ENCODE measurements around the gene TBC1D22A.

Gene TBC1D22A

DNA sequence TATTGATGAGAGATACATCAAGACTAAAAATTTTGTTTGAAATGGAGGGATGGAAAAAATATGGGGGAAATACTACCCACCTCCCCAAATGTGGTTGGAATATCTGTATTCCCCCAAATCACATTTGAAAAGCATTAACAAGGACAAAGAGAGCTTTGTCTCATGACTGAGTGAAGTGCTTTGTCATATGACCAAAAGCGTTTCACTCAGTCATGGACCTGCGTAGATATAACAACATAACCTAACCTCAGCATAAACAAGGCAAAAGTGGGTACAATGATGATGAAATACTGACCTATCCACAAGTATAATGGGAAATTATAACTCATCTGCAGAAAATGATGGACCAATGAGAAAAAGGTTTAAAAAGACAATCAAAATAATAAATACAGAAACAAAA is 418.3 kb downstream of the TBC1D22A start:
- DNase-seq = no peak

- no peak for DNase-seq
Measured at GRCh38 chr22:47187176-47187957, 424.9 kb downstream of the TBC1D22A start.

GRCh38 chr22:47188261-47189055 is 426.0 kb downstream of the TBC1D22A start:
- DNase-seq = no peak

GRCh38 chr22:47189056-47189916 is 426.8 kb downstream of the TBC1D22A start:
- no peak for DNase-seq

DNA sequence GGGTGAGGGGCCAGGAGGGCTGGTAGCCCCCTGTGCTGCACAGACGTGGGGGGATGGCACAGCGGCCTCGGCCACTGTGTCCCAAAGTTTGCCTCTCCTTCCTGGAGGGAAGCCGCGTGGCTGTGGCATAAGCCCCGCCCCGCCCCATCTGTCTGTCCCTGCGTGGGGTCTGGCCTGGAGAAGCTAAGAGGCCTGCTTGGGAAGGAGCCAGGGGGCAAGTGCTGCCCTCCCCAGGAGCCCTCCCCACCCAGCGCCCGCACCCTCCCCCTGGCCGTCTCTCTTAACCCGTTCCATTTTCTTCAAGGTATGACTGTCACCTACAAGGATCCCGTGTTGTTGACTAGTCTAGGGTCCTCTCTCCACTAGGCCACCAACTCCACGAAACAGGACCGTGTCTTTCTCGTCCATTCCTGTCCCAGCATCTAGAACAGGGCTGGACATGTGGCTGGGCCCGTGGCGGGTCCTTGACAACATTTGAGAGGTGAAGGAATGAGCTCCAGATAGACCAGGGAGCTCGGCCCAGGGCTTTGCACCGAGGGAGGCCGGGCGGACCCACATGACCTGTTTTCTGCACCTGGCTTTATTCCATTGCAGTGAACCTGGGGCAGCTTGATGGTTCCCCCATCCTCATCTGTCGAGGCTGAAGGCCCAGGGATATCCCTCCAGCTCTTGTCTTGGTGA is 428.0 kb downstream of the TBC1D22A start:
- DNase-seq = no peak

DNA sequence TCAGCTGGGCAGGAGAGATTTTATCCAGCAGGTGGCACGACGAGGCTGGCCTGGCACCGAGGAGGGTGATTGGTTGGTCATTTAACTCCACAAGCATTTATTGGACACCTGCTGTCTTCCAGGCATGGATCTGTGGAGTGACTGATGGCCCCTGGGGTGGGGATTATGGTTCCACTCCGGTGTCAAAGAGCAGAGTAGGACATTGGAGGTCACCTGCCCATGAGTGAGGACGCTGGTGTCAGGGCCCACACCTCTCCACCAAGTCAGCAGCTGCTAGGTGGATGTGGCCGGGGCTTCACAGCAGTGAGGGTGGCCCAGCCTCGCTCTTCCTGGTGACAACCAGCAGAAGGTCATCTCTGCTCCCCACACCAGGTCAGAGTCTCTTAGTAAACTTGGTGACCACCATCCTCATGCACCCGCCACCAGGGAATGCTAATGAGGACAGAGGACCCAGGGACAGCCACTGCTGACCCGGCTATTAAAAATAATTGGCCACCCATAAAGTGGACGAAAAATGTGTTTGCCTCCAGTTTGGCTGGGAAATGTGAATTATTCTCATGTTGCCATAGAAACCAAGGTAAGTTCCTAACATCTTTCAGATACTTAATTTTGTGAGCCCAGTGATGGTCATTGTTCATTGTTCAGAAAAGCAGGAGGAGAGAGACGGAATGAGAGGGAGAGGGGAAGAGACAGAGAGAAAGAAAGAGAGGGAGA is 428.7 kb downstream of the TBC1D22A start:
- DNase-seq = no peak

GRCh38 chr22:47191671-47192650 is 429.5 kb downstream of the TBC1D22A start:
- no peak for DNase-seq

GRCh38 chr22:47192651-47193437 is 430.4 kb downstream of the TBC1D22A start:
- DNase-seq = no peak

DNA sequence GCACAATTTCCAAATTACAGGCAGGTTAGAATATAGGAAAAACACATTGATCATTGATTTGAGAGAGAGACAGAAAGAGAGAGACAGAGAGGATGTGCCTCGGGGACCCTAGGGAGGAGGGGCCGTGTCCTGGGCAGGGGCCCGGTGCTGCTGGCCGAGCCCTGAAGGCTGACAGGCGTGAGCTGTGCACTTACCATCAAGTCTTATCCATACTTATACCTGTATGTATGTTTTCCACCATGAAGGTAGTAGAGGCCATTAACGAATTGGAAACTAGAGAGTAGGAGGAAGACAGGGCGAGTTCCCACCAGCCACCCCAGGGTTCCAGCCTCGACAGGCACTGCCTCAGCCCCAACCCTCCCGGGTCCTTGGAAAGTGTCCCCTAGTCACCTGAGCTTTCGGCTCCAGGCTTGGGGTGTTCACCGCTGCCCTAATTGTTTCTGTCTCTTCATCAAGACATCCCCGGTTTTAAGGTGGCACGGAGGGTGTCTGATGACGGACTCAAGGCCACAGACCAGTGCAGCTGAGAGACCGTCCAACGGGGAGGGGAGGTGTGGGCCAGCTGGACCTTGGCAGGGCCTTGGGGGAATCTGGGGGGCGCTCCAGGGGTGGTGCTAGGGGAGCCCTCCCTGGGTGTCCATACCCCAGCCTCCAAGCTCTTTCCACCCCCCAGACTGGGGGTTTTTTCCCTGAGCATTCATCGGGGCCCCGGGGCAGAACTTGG is 431.3 kb downstream of the TBC1D22A start:
- DNase-seq = no peak

DNA sequence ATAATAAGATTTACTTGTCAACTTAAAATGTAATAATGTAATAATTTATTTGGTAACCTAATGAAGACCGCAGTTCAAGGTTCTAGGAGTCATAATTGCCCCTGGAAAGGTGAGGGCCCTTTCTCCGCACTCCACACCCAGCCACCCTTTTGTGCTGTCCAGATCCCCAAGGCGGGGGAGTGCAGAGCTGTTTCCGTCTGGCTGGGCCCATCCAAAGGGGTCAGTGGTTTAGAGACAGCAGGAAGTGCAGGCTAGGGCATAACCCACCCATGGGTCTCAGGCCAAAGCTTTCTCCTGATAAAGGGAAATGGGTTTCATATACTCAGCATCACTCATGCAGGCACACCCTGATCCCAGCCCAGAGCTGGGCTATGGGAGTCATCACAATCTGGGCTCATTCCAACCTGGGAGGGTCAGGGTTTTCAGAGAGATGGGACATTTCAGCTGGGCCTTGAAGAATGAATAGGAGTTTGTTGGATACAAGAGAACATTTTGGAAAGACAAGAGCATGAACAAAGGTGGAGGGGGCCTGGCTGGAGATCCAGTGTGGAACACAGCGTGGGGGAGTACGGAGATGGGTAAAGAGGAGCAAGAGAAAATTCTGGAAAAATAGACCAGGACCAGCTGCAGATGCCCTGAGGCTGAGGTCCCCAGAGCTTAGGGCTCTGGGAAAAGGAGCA is 432.2 kb downstream of the TBC1D22A start:
- DNase-seq = no peak

DNA sequence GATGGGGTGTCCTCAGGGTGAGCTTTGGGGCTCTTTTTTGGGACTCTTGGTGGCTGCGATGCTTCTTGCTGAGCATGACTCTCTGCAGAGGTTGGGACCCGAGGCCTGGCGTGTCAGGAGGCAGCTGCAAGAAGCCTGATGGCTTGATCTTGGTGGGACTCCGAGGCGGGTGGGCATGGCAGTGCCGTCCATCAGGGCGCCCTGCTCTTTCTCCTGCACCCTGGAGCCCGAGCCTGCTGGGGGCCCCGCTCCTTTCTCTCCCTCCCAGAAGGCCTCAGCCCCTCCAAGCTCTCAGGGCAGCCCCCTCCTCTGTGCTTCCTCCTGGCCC is 432.7 kb downstream of the TBC1D22A start:
- DNase-seq = no peak

- no peak for DNase-seq
Measured at GRCh38 chr22:47195484-47196165, 433.2 kb downstream of the TBC1D22A start.

GRCh38 chr22:47196166-47196849 is 433.9 kb downstream of the TBC1D22A start:
- DNase-seq = no peak

DNA sequence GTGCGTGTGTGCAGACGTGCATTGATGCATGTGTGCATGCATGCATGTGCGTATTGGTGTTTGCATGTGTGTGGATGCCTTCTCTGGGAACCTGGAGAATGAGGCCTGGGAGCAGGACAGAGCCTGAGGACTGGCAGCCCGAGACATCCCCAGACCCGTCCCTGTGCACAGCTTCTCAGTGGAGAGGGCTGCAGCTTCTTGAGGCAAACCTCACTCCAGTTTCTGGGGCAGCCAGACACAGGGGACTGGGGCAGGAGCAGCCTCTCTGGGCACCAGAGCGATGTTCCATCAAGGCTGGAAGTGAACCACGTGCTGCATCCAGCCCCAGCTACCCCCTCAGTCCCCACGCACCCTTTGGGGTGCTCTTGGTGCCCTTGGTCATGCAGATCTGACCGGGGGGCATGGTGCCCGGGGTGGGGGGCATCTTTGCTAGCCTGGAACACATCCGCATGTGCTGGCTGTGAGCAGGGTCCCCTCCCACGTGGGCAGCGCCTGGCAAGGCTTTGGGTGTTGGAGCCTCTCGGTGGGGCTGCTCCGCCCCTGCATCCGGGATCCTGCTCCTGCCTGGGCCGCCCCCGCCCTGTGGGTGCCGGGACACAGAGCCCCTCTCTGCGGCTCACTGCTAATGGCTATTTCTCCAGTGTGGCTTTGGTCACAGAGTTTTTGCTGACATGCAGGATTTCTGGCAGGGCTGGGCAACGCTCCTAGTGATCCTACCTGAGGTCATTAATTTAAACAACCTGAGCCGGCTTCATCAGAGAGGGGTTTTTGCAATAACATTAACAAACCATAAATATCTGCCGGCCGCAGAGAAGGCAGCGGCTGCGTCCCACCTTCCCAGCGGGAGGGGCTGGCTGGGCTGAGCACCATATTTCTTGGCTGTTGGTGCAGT is 434.7 kb downstream of the TBC1D22A start:
- no peak for DNase-seq

GRCh38 chr22:47197773-47198500 is 435.5 kb downstream of the TBC1D22A start:
- DNase-seq = no peak

DNA sequence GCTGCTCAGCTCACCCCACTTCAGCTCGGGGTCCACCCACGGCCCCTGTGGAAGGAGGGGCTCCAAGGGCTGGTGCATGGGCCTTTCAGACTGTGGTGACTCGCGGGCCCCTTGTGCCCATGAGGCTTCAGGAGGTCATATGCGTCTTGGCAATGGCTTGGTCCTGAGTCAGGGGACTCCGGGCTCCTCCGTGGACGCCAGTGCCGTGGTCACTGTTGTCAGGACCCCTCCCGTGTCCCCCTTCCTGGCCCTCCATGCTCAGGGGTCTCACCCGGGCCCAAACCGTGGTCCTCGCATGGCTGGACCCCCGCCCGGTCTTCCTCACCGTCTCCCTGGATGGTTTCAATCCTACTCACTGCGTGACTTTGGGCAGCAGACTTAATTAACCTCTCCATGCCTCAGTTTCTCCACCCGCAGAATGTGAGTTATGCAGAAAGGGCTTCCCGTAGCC is 436.4 kb downstream of the TBC1D22A start:
- DNase-seq = no peak
